Gastrocnemius medialis (tissue), 4 donors: ENCODE measurements around the gene RIBC2. TPM values are rescaled to one million over a fixed set of nuclear protein-coding genes. Genes with fewer than 3 reads are reported as not detected.

Experiments used
- ATAC-seq, 2 donors: fragments of 150-250 bp; one replicate each; pipeline ENCODE4 v1.9.1; 2016
- DNase-seq, 2 donors: peaks; one replicate each; pipeline ENCODE4 v3.0.0-alpha.2; 2019
- H3K27ac ChIP-seq, 4 donors: fragments of 200-600 bp; sonication (generic); 1 replicate in 1 of 4; 2 replicates in 3 of 4; pipeline ENCODE4 v1.5.1; 2016 to 2018; ENCODE audit warnings: mild to moderate bottlenecking in 2 of 4, moderate library complexity in 1 of 4
- H3K27me3 ChIP-seq, 3 donors: fragments of 200-600 bp; sonication (generic) in 2 of 3; 1 replicate in 1 of 3; 2 replicates in 2 of 3; pipeline versions ENCODE4 v1.5.1 to v1.6.0; 2016 to 2019; ENCODE audit warnings: mild to moderate bottlenecking in 1 of 3, moderate library complexity in 1 of 3
- H3K36me3 ChIP-seq, 2 donors: fragments of 200-600 bp; sonication (generic) in 1 of 2; one replicate each; pipeline ENCODE4 v1.5.1; 2017 to 2018
- H3K4me1 ChIP-seq, 2 donors: fragments of 200-600 bp; sonication (generic) in 1 of 2; one replicate each; pipeline ENCODE4 v1.5.1; 2016 to 2017; ENCODE audit warnings: mild to moderate bottlenecking in 2 of 2
- H3K4me3 ChIP-seq, 4 donors: fragments of 200-600 bp; sonication (generic) in 3 of 4; 1 replicate in 1 of 4; 2 replicates in 3 of 4; pipeline ENCODE4 v1.5.1; 2016 to 2019; ENCODE audit warnings: mild to moderate bottlenecking in 2 of 4
- H3K9me3 ChIP-seq, 3 donors: fragments of 200-600 bp; sonication (generic) in 2 of 3; 1 replicate in 1 of 3; 2 replicates in 2 of 3; pipeline ENCODE4 v1.5.1; 2016 to 2019
- CTCF ChIP-seq, 5 experiments: fragments of 450-650 bp in 3 of 5; fragments of 200-600 bp in 2 of 5; sonication (generic) in 2 of 5; IDR thresholded peaks in 4 of 5; conservative IDR thresholded peaks in 1 of 5; 1 replicate in 4 of 5; 2 replicates in 1 of 5; pipeline ENCODE4 v1.5.1; 2016 to 2019; ENCODE audit warnings: antibody characterized with exemption in 5 of 5, mild to moderate bottlenecking in 3 of 5, moderate library complexity in 3 of 5
- POLR2A ChIP-seq, 2 donors: fragments of 450-650 bp; IDR thresholded peaks; one replicate each; pipeline ENCODE4 v1.6.1; 2017; ENCODE audit warnings: antibody characterized with exemption in 2 of 2, mild to moderate bottlenecking in 2 of 2, moderate library complexity in 2 of 2
- in situ Hi-C, 4 donors: fragments of 200-750 bp; cut with MboI; loops; one replicate each; pipeline versions ENCODE4 v1.15.0 to v1.8.0; 2017; ENCODE audit warnings: low sequenced_read_pairs in 4 of 4
- intact Hi-C: fragments of 100-400 bp; cut with DNase I; formaldehyde crosslinking; loops from one replicate; pipeline ENCODE4 v1.15.1; 2023; ENCODE audit warnings: low total_unique reads
- total RNA-seq, 4 donors: library from RNA; depleted of rRNA; stranded (reverse); fragments of >200 nt; gene quantifications; one replicate each; pipeline versions ENCODE4 v1.1.0 to v1.2.3, GENCODE V29; 2016

The RIBC2 gene
- total RNA-seq, 4 donors from 2014 or later: not detected

- in situ Hi-C loops (no loop called here), intact Hi-C loops (no loop called here)
- H3K27ac ChIP-seq: no peak overlapping the region
- H3K4me1 ChIP-seq: no peaks in the 10 kb centered on the region
- TF ChIP-seq POLR2A (IDR thresholded peaks at IDR 0.05): no peak
- TF ChIP-seq CTCF (IDR thresholded peaks at IDR 0.05 in 4 of 5, conservative IDR thresholded peaks at IDR 0.05 in 1 of 5): no peak
- no peaks in the 10 kb centered on the region for H3K27me3 ChIP-seq
- H3K9me3 ChIP-seq: no peaks in the 10 kb centered on the region
- H3K36me3 ChIP-seq: no peaks in the 10 kb centered on the region
- DNase-seq (no peak), ATAC-seq (no peak)
- H3K4me3 ChIP-seq: no peak overlapping the region
Measured at GRCh38 chr22:45381348-45381747, 32.1 kb upstream of the RIBC2 start.

- Histone ChIP-seq H3K27me3 (no peaks in the 10 kb centered on the region), H3K36me3 (no peaks in the 10 kb centered on the region), H3K9me3 (no peaks in the 10 kb centered on the region), H3K4me1 (no peaks in the 10 kb centered on the region), H3K27ac (no peak overlapping the region), H3K4me3 (no peak overlapping the region)
- ATAC-seq (no peak), DNase-seq (no peak)
- intact Hi-C loops (no loop called here), in situ Hi-C loops (no loop called here)
- no peak for TF ChIP-seq POLR2A (IDR thresholded peaks at IDR 0.05)
- TF ChIP-seq CTCF (IDR thresholded peaks at IDR 0.05 in 4 of 5, conservative IDR thresholded peaks at IDR 0.05 in 1 of 5): no peak
Measured at GRCh38 chr22:45389546-45389945, 23.9 kb upstream of the RIBC2 start.

- DNase-seq (no peak), ATAC-seq (no peak)
- no peaks in the 10 kb centered on the region for H3K27me3 ChIP-seq
- intact Hi-C loops (no loop called here), in situ Hi-C loops (no loop called here)
- no peaks in the 10 kb centered on the region for H3K9me3 ChIP-seq
- peak in 1 of 5 experiments; percentile 23 for TF ChIP-seq CTCF (IDR thresholded peaks at IDR 0.05 in 4 of 5, conservative IDR thresholded peaks at IDR 0.05 in 1 of 5)
- TF ChIP-seq POLR2A (IDR thresholded peaks at IDR 0.05): no peak
- H3K4me1 ChIP-seq: no peaks in the 10 kb centered on the region
- no peak overlapping the region for H3K27ac ChIP-seq
- H3K36me3 ChIP-seq: no peaks in the 10 kb centered on the region
- no peak overlapping the region for H3K4me3 ChIP-seq
Measured at GRCh38 chr22:45397806-45398205, 15.7 kb upstream of the RIBC2 start.

- Histone ChIP-seq H3K4me3 (no peak overlapping the region), H3K27me3 (no peaks in the 10 kb centered on the region), H3K4me1 (no peaks in the 10 kb centered on the region), H3K27ac (no peak overlapping the region), H3K36me3 (no peaks in the 10 kb centered on the region), H3K9me3 (no peaks in the 10 kb centered on the region)
- intact Hi-C loops: no loop called here
- in situ Hi-C loops: no loop called here
- TF ChIP-seq POLR2A (IDR thresholded peaks at IDR 0.05) (no peak), CTCF (IDR thresholded peaks at IDR 0.05 in 4 of 5, conservative IDR thresholded peaks at IDR 0.05 in 1 of 5) (no peak)
- DNase-seq: no peak
- ATAC-seq: no peak
Measured at GRCh38 chr22:45398214-45398613, 15.3 kb upstream of the RIBC2 start.

- no peaks in the 10 kb centered on the region for H3K27me3 ChIP-seq
- H3K4me3 ChIP-seq: no peak overlapping the region
- no peaks in the 10 kb centered on the region for H3K4me1 ChIP-seq
- no peak for TF ChIP-seq POLR2A (IDR thresholded peaks at IDR 0.05)
- no peak for TF ChIP-seq CTCF (IDR thresholded peaks at IDR 0.05 in 4 of 5, conservative IDR thresholded peaks at IDR 0.05 in 1 of 5)
- no peaks in the 10 kb centered on the region for H3K36me3 ChIP-seq
- no peaks in the 10 kb centered on the region for H3K9me3 ChIP-seq
- H3K27ac ChIP-seq: no peak overlapping the region
- DNase-seq: no peak
- intact Hi-C loops: no loop called here
- in situ Hi-C loops: no loop called here
- no peak for ATAC-seq
Measured at GRCh38 chr22:45399712-45400445, 13.6 kb upstream of the RIBC2 start.
